ENCODE data around the gene SORL1.

SORL1 gene

DNA sequence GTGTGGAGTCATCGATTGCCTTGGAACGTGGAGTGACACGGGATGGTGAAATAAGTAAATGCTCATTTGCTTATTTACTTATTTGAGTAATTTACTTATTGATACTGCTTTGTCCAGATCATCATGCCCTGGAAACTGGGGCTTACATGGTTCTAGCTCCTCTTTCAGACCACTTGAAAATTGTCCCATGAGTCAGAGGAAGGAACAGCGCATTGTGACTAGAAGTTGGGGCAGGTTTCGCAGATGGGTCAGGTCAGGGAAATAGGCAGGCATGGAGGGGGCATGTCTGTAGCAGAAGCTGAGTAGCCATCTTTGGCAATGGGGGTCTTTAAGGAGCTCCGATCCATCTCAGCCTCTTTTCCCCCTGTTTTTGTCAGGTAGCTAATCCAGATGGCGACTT lies 104.8 kb downstream of the SORL1 start:
- DNase-seq (ENCODE audit: extremely low spot score), result no peak
- POLR2A ChIA-PET, result no interaction called here
- no peak for TF ChIP-seq NFRKB (IDR thresholded peaks at IDR 0.05)
- no peak for TF ChIP-seq PKNOX1 (IDR thresholded peaks at IDR 0.05)
- TF ChIP-seq ZNF384 (IDR thresholded peaks at IDR 0.05), result no peak
- no peak for TF ChIP-seq SUZ12 (IDR thresholded peaks at IDR 0.05)
- CTCF ChIA-PET, result no interaction called here

GRCh38 chr11:121557348-121557747 lies 105.2 kb downstream of the SORL1 start:
- ChIA-PET POLR2A (no interaction called here), CTCF (no interaction called here)
- TF ChIP-seq ARNT (IDR thresholded peaks at IDR 0.05), result no peak
- TF ChIP-seq NFRKB (IDR thresholded peaks at IDR 0.05), result no peak
- TF ChIP-seq L3MBTL2 (conservative IDR thresholded peaks at IDR 0.05), result no peak
- no peak for TF ChIP-seq BHLHE40 (IDR thresholded peaks at IDR 0.05; ENCODE audit: borderline replicate concordance)
- DNase-seq (ENCODE audit: extremely low spot score), result no peak

GRCh38 chr11:121559606-121560200 lies 107.6 kb downstream of the SORL1 start:
- ChIA-PET POLR2A (no interaction called here), CTCF (no interaction called here)
- DNase-seq (ENCODE audit: extremely low spot score), result no peak
- TF ChIP-seq NFRKB (IDR thresholded peaks at IDR 0.05), result no peak

- no peak for DNase-seq (ENCODE audit: extremely low spot score)
- TF ChIP-seq SUZ12 (IDR thresholded peaks at IDR 0.05), result no peak
- TF ChIP-seq L3MBTL2 (conservative IDR thresholded peaks at IDR 0.05), result no peak
- no peak for TF ChIP-seq FOXK2 (IDR thresholded peaks at IDR 0.05)
- no peak for TF ChIP-seq TARDBP (IDR thresholded peaks at IDR 0.05)
- no peak for TF ChIP-seq ELF4 (IDR thresholded peaks at IDR 0.05)
- TF ChIP-seq HDGF (IDR thresholded peaks at IDR 0.05; ENCODE audit: borderline replicate concordance), result no peak
- no peak for TF ChIP-seq ZNF384 (IDR thresholded peaks at IDR 0.05)
- ChIA-PET POLR2A (no interaction called here), CTCF (no interaction called here)
Observed at GRCh38 chr11:121560236-121560635, 108.1 kb downstream of the SORL1 start.

DNA sequence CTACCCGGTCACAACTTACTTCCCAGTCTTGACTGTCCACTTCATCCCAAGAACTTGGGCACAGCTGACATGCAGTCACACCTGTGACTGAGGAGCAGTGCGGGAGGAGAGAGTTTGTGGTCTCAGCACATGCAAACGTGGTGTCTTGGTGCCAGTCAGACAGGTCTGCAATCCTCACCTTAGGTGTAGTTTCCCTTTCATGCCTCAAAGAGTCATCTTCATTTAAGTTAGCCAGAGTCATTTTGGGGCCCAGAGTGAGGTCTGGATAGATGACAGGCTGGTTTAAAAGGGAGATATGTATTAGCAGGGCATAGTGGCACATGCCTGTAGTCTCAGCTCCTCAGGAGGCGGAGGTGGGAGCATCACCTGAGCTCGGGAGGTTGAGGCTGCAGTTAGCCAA lies 109.1 kb downstream of the SORL1 start:
- CTCF ChIA-PET, result no interaction called here
- POLR2A ChIA-PET, result no interaction called here
- TF ChIP-seq SP1 (IDR thresholded peaks at IDR 0.05) (no peak), PKNOX1 (IDR thresholded peaks at IDR 0.05) (no peak), TARDBP (IDR thresholded peaks at IDR 0.05) (no peak), LEF1 (IDR thresholded peaks at IDR 0.05; ENCODE audit: borderline replicate concordance) (no peak), SUZ12 (IDR thresholded peaks at IDR 0.05) (no peak), ZNF384 (IDR thresholded peaks at IDR 0.05) (no peak), HDGF (IDR thresholded peaks at IDR 0.05; ENCODE audit: borderline replicate concordance) (no peak)

GRCh38 chr11:121561716-121562115 lies 109.6 kb downstream of the SORL1 start:
- CTCF ChIA-PET, result no interaction called here

More for the DNA sequence above, 109.1 kb downstream of the SORL1 start:
- DNase-seq (ENCODE audit: extremely low spot score), result no peak

DNA sequence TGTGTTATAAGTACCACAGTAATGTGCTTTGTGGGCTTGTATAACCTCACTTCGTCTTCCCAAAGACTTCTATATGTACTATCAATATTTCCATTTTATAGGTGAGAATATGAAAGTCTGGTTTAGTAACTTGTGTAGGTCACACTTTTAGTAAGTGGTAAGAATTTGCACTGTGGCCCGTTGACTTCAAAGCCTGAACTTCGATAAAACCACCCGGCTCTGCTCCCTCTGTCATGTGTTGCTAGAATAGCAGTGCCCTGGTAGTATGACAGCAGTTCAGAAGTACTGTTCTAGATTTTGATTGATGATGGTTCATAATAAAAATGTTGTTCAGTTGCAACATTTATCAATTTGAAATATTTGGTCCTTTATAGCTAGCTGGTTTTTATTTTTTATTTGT lies 110.9 kb downstream of the SORL1 start:
- TF ChIP-seq ARNT (IDR thresholded peaks at IDR 0.05) (no peak), HDGF (IDR thresholded peaks at IDR 0.05; ENCODE audit: borderline replicate concordance) (no peak), LEF1 (IDR thresholded peaks at IDR 0.05; ENCODE audit: borderline replicate concordance) (no peak), L3MBTL2 (conservative IDR thresholded peaks at IDR 0.05) (no peak), NFRKB (IDR thresholded peaks at IDR 0.05) (no peak), ZNF384 (IDR thresholded peaks at IDR 0.05) (no peak), SP1 (IDR thresholded peaks at IDR 0.05) (no peak), BHLHE40 (IDR thresholded peaks at IDR 0.05; ENCODE audit: borderline replicate concordance) (no peak), CTBP1 (IDR thresholded peaks at IDR 0.05; ENCODE audit: borderline replicate concordance) (no peak), ELF4 (IDR thresholded peaks at IDR 0.05) (no peak), FOXK2 (IDR thresholded peaks at IDR 0.05) (no peak), FOXM1 (IDR thresholded peaks at IDR 0.05; ENCODE audit: borderline replicate concordance) (no peak), SUZ12 (IDR thresholded peaks at IDR 0.05) (no peak), FOXA1 (IDR thresholded peaks at IDR 0.05) (no peak)
- ChIA-PET CTCF (no interaction called here), POLR2A (no interaction called here)
- no peak for DNase-seq (ENCODE audit: extremely low spot score)

More at GRCh38 chr11:121561716-121562115, 109.6 kb downstream of the SORL1 start:
- TF ChIP-seq HDGF (IDR thresholded peaks at IDR 0.05; ENCODE audit: borderline replicate concordance) (no peak), L3MBTL2 (conservative IDR thresholded peaks at IDR 0.05) (no peak), FOXA1 (IDR thresholded peaks at IDR 0.05) (no peak), CTBP1 (IDR thresholded peaks at IDR 0.05; ENCODE audit: borderline replicate concordance) (no peak), SP1 (IDR thresholded peaks at IDR 0.05) (no peak)
- no peak for DNase-seq (ENCODE audit: extremely low spot score)
- POLR2A ChIA-PET, result no interaction called here
